Measurements from ENCODE around the gene TPGS1. TPM values are rescaled to one million over a fixed set of nuclear protein-coding genes. Genes with fewer than 3 reads are reported as not detected.
A peak's percentile ranks its signal among the peaks of the same experiment; 100 is the strongest.
"Not testable (repeated sequence)": the region's sequence is repeated elsewhere in the genome, so short reads cannot be mapped to it uniquely, and the experiment has no call there.

TPGS1 gene
- total and polyA plus RNA-seq, 2 donors (not counting 1 experiment from before 2014, with no cell fraction given), result 8.1 to 33.8 TPM

DNA sequence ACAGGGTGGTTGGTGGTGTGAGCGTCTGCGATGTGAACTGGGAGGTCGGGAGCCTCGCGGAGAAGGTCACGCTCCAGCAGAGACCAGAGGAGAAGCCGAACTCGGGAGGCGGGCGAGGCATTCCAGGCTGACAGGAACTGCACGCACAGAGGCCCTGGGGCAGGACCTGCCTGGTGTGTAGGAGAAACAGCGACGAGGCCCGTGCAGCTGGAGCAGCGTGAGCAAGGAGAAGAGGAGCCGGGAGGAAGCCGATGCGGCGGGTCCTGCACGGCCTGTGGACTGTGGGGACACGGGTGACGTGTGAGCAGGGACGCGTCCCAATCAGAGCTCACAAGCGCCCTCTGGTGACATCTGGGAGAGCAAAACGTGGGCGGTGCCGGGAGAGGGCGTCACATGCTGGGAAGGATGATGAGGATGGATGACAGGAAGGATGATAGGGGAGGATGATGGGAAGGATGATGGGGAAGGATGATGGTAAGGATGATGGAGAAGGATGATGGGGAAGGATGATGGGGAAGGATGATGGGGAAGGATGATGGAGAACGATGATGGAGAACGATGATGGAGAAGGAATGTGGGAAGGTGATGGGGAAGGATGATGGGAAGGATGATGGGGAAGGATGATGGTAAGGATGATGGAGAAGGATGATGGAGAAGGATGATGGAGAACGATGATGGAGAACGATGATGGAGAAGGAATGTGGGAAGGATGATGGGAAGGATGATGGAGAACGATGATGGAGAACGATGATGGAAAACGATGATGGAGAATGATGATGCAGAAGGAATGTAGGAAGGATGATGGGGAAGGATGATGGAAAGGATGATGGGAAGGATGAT is 27.1 kb upstream of the TPGS1 start:
- peaks cover 0 to 8% (median 4%) of the 10 kb centered on the region in 4 experiments for H3K27me3 ChIP-seq (replicated peaks in 1 of 4; ENCODE audit: control extremely low read depth in 1 of 4, control insufficient read depth in 3 of 4, insufficient read depth in 4 of 4, low read length in 3 of 4)
- peaks cover 4% of the 10 kb centered on the region for H3K4me1 Mint-ChIP-seq
- peaks cover 4% of the 10 kb centered on the region for H3K9me3 Mint-ChIP-seq (ENCODE audit: insufficient read depth)
- ChIA-PET CTCF (no interaction called here), POLR2A (interaction anchor here (0.9 kb wide), 1 partner anchor 26 kb away, joined by 3 read pairs; no protein-coding TSS in a partner anchor)
- DNase-seq, result peak; percentile 55
- 50% methylated on average over 36 of the region's 36 CpGs for WGBS (ENCODE audit: insufficient coverage)
- no peak overlapping the region for H3K4me3 ChIP-seq (ENCODE audit: control extremely low read depth in 1 of 5, extremely low read depth in 1 of 5, insufficient read depth in 1 of 5, low read depth in 2 of 5, low read length in 4 of 5)
- peak; percentile 39 for ATAC-seq (ENCODE audit: low read depth)
- H3K4me2 ChIP-seq (replicated peaks; ENCODE audit: low read depth, low read length, poor library complexity, severe bottlenecking), result peak overlapping the region; percentile 13
- intact Hi-C loops (cut with micrococcal nuclease), result no loop called here
- no peaks in the 10 kb centered on the region for H3K79me2 ChIP-seq (ENCODE audit: control insufficient read depth, insufficient read depth, low read length)
- TF ChIP-seq CTCF (IDR thresholded peaks at IDR 0.05), result peak; percentile 25
- TF ChIP-seq EZH2 (IDR thresholded peaks at IDR 0.05; ENCODE audit: borderline replicate concordance, insufficient read depth, low read depth, low read length, poor library complexity, severe bottlenecking), result no peak
- peak overlapping the region; percentile 7 for H3K27ac Mint-ChIP-seq
- H3K36me3 ChIP-seq (replicated peaks in 1 of 2; ENCODE audit: control extremely low read depth in 1 of 2, control insufficient read depth in 1 of 2, extremely low read depth in 1 of 2, insufficient read depth in 2 of 2, low read length in 1 of 2), result no peaks in the 10 kb centered on the region
- peaks cover 0 to 18% (median 0%) of the 10 kb centered on the region in 3 donors for H3K9me3 ChIP-seq (ENCODE audit: control extremely low read depth in 1 of 3, control insufficient read depth in 2 of 3, insufficient read depth in 1 of 3, low read length in 2 of 3)
- no peak overlapping the region for H3K27ac ChIP-seq (ENCODE audit: low read length in 2 of 2)
- H3K4me3 Mint-ChIP-seq, result peak overlapping the region; percentile 52
- peaks cover 6% of the 10 kb centered on the region for H3K27me3 Mint-ChIP-seq
- H3K9ac ChIP-seq (ENCODE audit: low read length), result no peak overlapping the region
- peak overlapping the region; percentile 55 for H2AFZ ChIP-seq (ENCODE audit: insufficient read depth, low read depth, low read length, poor library complexity, severe bottlenecking)
- no peaks in the 10 kb centered on the region for H4K20me1 ChIP-seq (ENCODE audit: control insufficient read depth, insufficient read depth, low read length, poor library complexity, severe bottlenecking)
- H3K4me1 ChIP-seq (ENCODE audit: control insufficient read depth in 2 of 2, insufficient read depth in 2 of 2, low read length in 2 of 2), result peaks cover 0 to 6% of the 10 kb centered on the region in 2 donors

DNA sequence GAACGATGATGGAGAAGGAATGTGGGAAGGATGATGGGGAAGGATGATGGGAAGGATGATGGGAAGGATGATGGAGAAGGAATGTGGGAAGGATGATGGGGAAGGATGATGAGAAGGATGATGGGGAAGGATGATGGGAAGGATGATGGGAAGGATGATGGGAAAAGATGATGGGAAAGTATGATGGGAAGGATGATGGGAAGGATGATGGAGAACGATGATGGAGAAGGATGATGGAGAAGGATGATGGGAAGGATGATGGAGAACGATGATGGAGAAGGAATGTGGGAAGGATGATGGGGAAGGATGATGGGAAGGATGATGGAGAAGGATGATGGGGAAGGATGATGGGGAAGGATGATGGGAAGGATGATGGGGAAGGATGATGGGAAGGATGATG is 26.2 kb upstream of the TPGS1 start:
- H3K4me1 Mint-ChIP-seq; H3K4me3 Mint-ChIP-seq; H3K9me3 Mint-ChIP-seq (ENCODE audit: insufficient read depth); H3K27me3 Mint-ChIP-seq; intact Hi-C loops (cut with micrococcal nuclease); H3K9ac ChIP-seq (ENCODE audit: low read length); H3K4me1 ChIP-seq (ENCODE audit: control insufficient read depth in 2 of 2, insufficient read depth in 2 of 2, low read length in 2 of 2); POLR2A ChIA-PET; H3K79me2 ChIP-seq (ENCODE audit: control insufficient read depth, insufficient read depth, low read length); H3K27ac ChIP-seq (ENCODE audit: low read length in 2 of 2); ATAC-seq (ENCODE audit: low read depth); H4K20me1 ChIP-seq (ENCODE audit: control insufficient read depth, insufficient read depth, low read length, poor library complexity, severe bottlenecking); DNase-seq; CTCF ChIA-PET; H2AFZ ChIP-seq (ENCODE audit: insufficient read depth, low read depth, low read length, poor library complexity, severe bottlenecking); H3K4me3 ChIP-seq (ENCODE audit: control extremely low read depth in 1 of 5, extremely low read depth in 1 of 5, insufficient read depth in 1 of 5, low read depth in 2 of 5, low read length in 4 of 5); H3K27ac Mint-ChIP-seq; H3K4me2 ChIP-seq (replicated peaks; ENCODE audit: low read depth, low read length, poor library complexity, severe bottlenecking); H3K36me3 ChIP-seq (replicated peaks in 1 of 2; ENCODE audit: control extremely low read depth in 1 of 2, control insufficient read depth in 1 of 2, extremely low read depth in 1 of 2, insufficient read depth in 2 of 2, low read length in 1 of 2): not testable (repeated sequence)
- Histone ChIP-seq H3K27me3 (replicated peaks in 1 of 4; ENCODE audit: control extremely low read depth in 1 of 4, control insufficient read depth in 3 of 4, insufficient read depth in 4 of 4, low read length in 3 of 4) (peaks cover 0 to 16% (median 7%) of the 10 kb centered on the region in 4 experiments), H3K9me3 (ENCODE audit: control extremely low read depth in 1 of 3, control insufficient read depth in 2 of 3, insufficient read depth in 1 of 3, low read length in 2 of 3) (peaks cover 0 to 21% (median 0%) of the 10 kb centered on the region in 3 donors)
- WGBS (ENCODE audit: insufficient coverage), result 97% methylated on average over 3 of the region's 3 CpGs
